22Rv1 (cell line): Measurements from ENCODE around the gene HTATSF1.

Experiments used
- H3K27ac ChIP-seq: fragments of 450-650 bp; 2 replicates; pipeline ENCODE4 v1.5.1; 2017
- CTCF ChIP-seq: fragments of 450-650 bp; IDR thresholded peaks from 2 replicates; pipeline ENCODE4 v1.5.1; 2017; ENCODE audit warnings: mild to moderate bottlenecking
- ZFX ChIP-seq: fragments of 450-650 bp; IDR thresholded peaks from 2 replicates; pipeline ENCODE4 v1.6.1; 2017; ENCODE audit warnings: antibody characterized with exemption, borderline replicate concordance

The HTATSF1 gene

GRCh38 chrX:136476501-136476900, 20.9 kb upstream of the HTATSF1 start:
- no peak overlapping the region for H3K27ac ChIP-seq
- TF ChIP-seq ZFX: no peak
- no peak for TF ChIP-seq CTCF

- no peak overlapping the region for H3K27ac ChIP-seq
- TF ChIP-seq ZFX (no peak), CTCF (no peak)
Measured at GRCh38 chrX:136477026-136477425, 20.4 kb upstream of the HTATSF1 start.

GRCh38 chrX:136480383-136480782, 17.0 kb upstream of the HTATSF1 start:
- TF ChIP-seq CTCF (no peak), ZFX (no peak)
- H3K27ac ChIP-seq: no peak overlapping the region

- no peak within 1 kb of the TSS for H3K27ac ChIP-seq
- no peak for TF ChIP-seq CTCF
- TF ChIP-seq ZFX: no peak
Measured at GRCh38 chrX:136487647-136488046, 9.7 kb upstream of the HTATSF1 start, which contains the start of gene BRS3. TSS of gene BRS3 (plus strand) at chrX:136487947. CDS start at chrX:136488115, 168 bp downstream.

- TF ChIP-seq CTCF: no peak
- no peak for TF ChIP-seq ZFX
- H3K27ac ChIP-seq: no peak overlapping the region
Measured at GRCh38 chrX:136488706-136489105, 8.7 kb upstream of the HTATSF1 start.

GRCh38 chrX:136491832-136492231, 5.6 kb upstream of the HTATSF1 start:
- no peak overlapping the region for H3K27ac ChIP-seq
- TF ChIP-seq CTCF (no peak), ZFX (no peak)

- no peak overlapping the region for H3K27ac ChIP-seq
- TF ChIP-seq ZFX: no peak
- TF ChIP-seq CTCF: no peak
Measured at GRCh38 chrX:136493011-136493410, 4.4 kb upstream of the HTATSF1 start.
